Esophagus muscularis mucosa (tissue), 4 donors: ENCODE measurements around the gene IFIT2.

Experiments used
- CTCF ChIP-seq, 3 experiments: fragments of 200-600 bp in 2 of 3; fragments of 450-650 bp in 1 of 3; sonication (generic) in 2 of 3; IDR thresholded peaks; one replicate each; pipeline ENCODE4 v1.5.1; 2017 to 2019; ENCODE audit warnings: antibody characterized with exemption in 3 of 3, mild to moderate bottlenecking in 2 of 3, moderate library complexity in 1 of 3
- EP300 ChIP-seq: sonication (generic); formaldehyde crosslinking; IDR thresholded peaks from one replicate; pipeline ENCODE4 v1.6.1; 2017; ENCODE audit warnings: antibody characterized with exemption
- POLR2A ChIP-seq: fragments of 450-650 bp; IDR thresholded peaks from one replicate; pipeline ENCODE4 v1.6.1; 2017; ENCODE audit warnings: antibody characterized with exemption, moderate library complexity, mild to moderate bottlenecking, low read depth

GRCh38 chr10:89357975-89358374 lies 56.1 kb downstream of the IFIT2 start:
- no peak for TF ChIP-seq CTCF (IDR thresholded peaks at IDR 0.05)
- TF ChIP-seq EP300: no peak
- TF ChIP-seq POLR2A: no peak
